Neural progenitor cell (in vitro differentiated cells): ENCODE results near the gene SLC30A4. TPM values are rescaled to one million over a fixed set of nuclear protein-coding genes. Genes with fewer than 3 reads are reported as not detected.

Experiments
- DNase-seq: peaks from one replicate; pipeline ENCODE4 v3.0.0-alpha.2; 2016; ENCODE audit warnings: low spot score
- H2AFZ ChIP-seq: fragments of 200-600 bp; sonication (generic); replicated peaks from 2 replicates; pipeline ENCODE4 v1.6.1; 2016; ENCODE audit warnings: antibody characterized with exemption
- H3F3A ChIP-seq: fragments of 200-600 bp; sonication (generic); 2 replicates; pipeline ENCODE4 v1.6.1; 2016; ENCODE audit warnings: antibody characterized with exemption, low read depth
- H3K27ac ChIP-seq: fragments of 200-600 bp; sonication (generic); 2 replicates; pipeline ENCODE4 v1.5.1; 2016; ENCODE audit warnings: mild to moderate bottlenecking
- H3K27me3 ChIP-seq: fragments of 200-600 bp; sonication (generic); 2 replicates; pipeline ENCODE4 v1.6.1; 2016; ENCODE audit warnings: mild to moderate bottlenecking, moderate library complexity
- H3K36me3 ChIP-seq: fragments of 200-600 bp; sonication (generic); 2 replicates; pipeline ENCODE4 v1.5.1; 2016
- H3K4me1 ChIP-seq: fragments of 200-600 bp; sonication (generic); 2 replicates; pipeline ENCODE4 v1.6.1; 2016; ENCODE audit warnings: mixed run types
- H3K4me2 ChIP-seq: fragments of 200-600 bp; sonication (generic); 2 replicates; pipeline ENCODE4 v1.6.1; 2016
- H3K4me3 ChIP-seq: fragments of 200-600 bp; sonication (generic); 2 replicates; pipeline ENCODE4 v1.5.1; 2016
- H3K79me2 ChIP-seq: fragments of 200-600 bp; sonication (generic); 2 replicates; pipeline ENCODE4 v1.6.1; 2016; ENCODE audit warnings: low read depth
- H3K9ac ChIP-seq: fragments of 200-600 bp; sonication (generic); 2 replicates; pipeline ENCODE4 v1.6.1; 2016
- H3K9me3 ChIP-seq: fragments of 200-600 bp; sonication (generic); 2 replicates; pipeline ENCODE4 v1.5.1; 2016; ENCODE audit warnings: low read depth
- H4K20me1 ChIP-seq: fragments of 200-600 bp; sonication (generic); 2 replicates; pipeline ENCODE4 v1.6.1; 2016; ENCODE audit warnings: low read depth
- H3K27ac Mint-ChIP-seq: 3 replicates; pipeline ENCODE4 v1.8.0; 2021; ENCODE audit warnings: mixed read lengths
- H3K27me3 Mint-ChIP-seq: 2 replicates; pipeline ENCODE4 v1.8.0; 2022; ENCODE audit warnings: low read depth, mild to moderate bottlenecking, inconsistent platforms, moderate library complexity, mixed read lengths; ENCODE audit not compliant: insufficient read depth
- H3K36me3 Mint-ChIP-seq: 3 replicates; pipeline ENCODE4 v1.8.0; 2021; ENCODE audit warnings: mixed read lengths
- H3K4me1 Mint-ChIP-seq: 3 replicates; pipeline ENCODE4 v1.8.0; 2021; ENCODE audit warnings: mixed read lengths
- H3K4me3 Mint-ChIP-seq: 3 replicates; pipeline ENCODE4 v1.8.0; 2021; ENCODE audit warnings: mild to moderate bottlenecking, moderate library complexity, mixed read lengths
- H3K9me3 Mint-ChIP-seq: 3 replicates; pipeline ENCODE4 v1.8.0; 2020; ENCODE audit warnings: mixed read lengths
- CTCF ChIP-seq: fragments of 200-600 bp; sonication (generic); IDR thresholded peaks from 2 replicates; pipeline ENCODE4 v1.5.1; 2017; ENCODE audit warnings: antibody characterized with exemption, mild to moderate bottlenecking
- EZH2 ChIP-seq: fragments of 200-600 bp; sonication (generic); IDR thresholded peaks from 2 replicates; pipeline ENCODE4 v1.6.1; 2017; ENCODE audit warnings: antibody characterized with exemption, mild to moderate bottlenecking, moderate library complexity
- EZH2phosphoT487 ChIP-seq: fragments of 200-600 bp; sonication (generic); IDR thresholded peaks from 2 replicates; pipeline ENCODE4 v1.6.1; 2017; ENCODE audit warnings: antibody characterized with exemption
- total RNA-seq: library from RNA; depleted of rRNA; stranded (reverse); fragments of >200 nt; gene quantifications from 2 replicates; pipeline ENCODE4 v1.2.3, GENCODE V29; 2015; ENCODE audit warnings: low replicate concordance

The SLC30A4 gene
- total RNA-seq, 1 donor from 2014 or later, result 0.02 TPM

- H2AFZ ChIP-seq, result no peak overlapping the region
- no peaks in the 10 kb centered on the region for H4K20me1 ChIP-seq
- no peaks in the 10 kb centered on the region for H3K4me1 ChIP-seq
- no peak overlapping the region for H3K27ac ChIP-seq
- H3K4me2 ChIP-seq, result no peak overlapping the region
- H3K9me3 Mint-ChIP-seq, result no peaks in the 10 kb centered on the region
- H3K9me3 ChIP-seq, result no peaks in the 10 kb centered on the region
- H3K4me3 ChIP-seq, result no peak overlapping the region
- H3K36me3 Mint-ChIP-seq, result no peaks in the 10 kb centered on the region
- no peak overlapping the region for H3K27ac Mint-ChIP-seq
- no peaks in the 10 kb centered on the region for H3F3A ChIP-seq
- H3K27me3 Mint-ChIP-seq, result peaks cover 2% of the 10 kb centered on the region
- no peak overlapping the region for H3K4me3 Mint-ChIP-seq
- TF ChIP-seq EZH2phosphoT487 (no peak), EZH2 (no peak), CTCF (no peak)
- no peaks in the 10 kb centered on the region for H3K36me3 ChIP-seq
- no peak overlapping the region for H3K9ac ChIP-seq
- H3K4me1 Mint-ChIP-seq, result no peaks in the 10 kb centered on the region
- H3K27me3 ChIP-seq, result peaks cover 35% of the 10 kb centered on the region
- DNase-seq, result no peak
- no peaks in the 10 kb centered on the region for H3K79me2 ChIP-seq
Observed at GRCh38 chr15:45489690-45490238, 32.8 kb downstream of the SLC30A4 start.

- H3K4me3 Mint-ChIP-seq, result no peak overlapping the region
- H3K36me3 Mint-ChIP-seq, result no peaks in the 10 kb centered on the region
- no peak overlapping the region for H3K27ac Mint-ChIP-seq
- Histone ChIP-seq H4K20me1 (no peaks in the 10 kb centered on the region), H3K9me3 (no peaks in the 10 kb centered on the region), H3K4me3 (no peak overlapping the region), H3K36me3 (no peaks in the 10 kb centered on the region), H3K4me2 (no peak overlapping the region), H2AFZ (no peak overlapping the region), H3K27me3 (peaks cover 57% of the 10 kb centered on the region), H3K79me2 (no peaks in the 10 kb centered on the region), H3K4me1 (no peaks in the 10 kb centered on the region), H3K27ac (no peak overlapping the region), H3K9ac (no peak overlapping the region), H3F3A (no peaks in the 10 kb centered on the region)
- TF ChIP-seq EZH2 (no peak), EZH2phosphoT487 (no peak), CTCF (no peak)
- no peak for DNase-seq
- H3K27me3 Mint-ChIP-seq, result peaks cover 2% of the 10 kb centered on the region
- no peaks in the 10 kb centered on the region for H3K9me3 Mint-ChIP-seq
- H3K4me1 Mint-ChIP-seq, result no peaks in the 10 kb centered on the region
Observed at GRCh38 chr15:45486317-45486716, 36.2 kb downstream of the SLC30A4 start.

- Histone ChIP-seq H4K20me1 (no peaks in the 10 kb centered on the region), H3K4me3 (no peak overlapping the region), H2AFZ (no peak overlapping the region), H3K4me1 (no peaks in the 10 kb centered on the region), H3K9ac (no peak overlapping the region), H3K9me3 (no peaks in the 10 kb centered on the region), H3K36me3 (no peaks in the 10 kb centered on the region), H3K27ac (no peak overlapping the region), H3K27me3 (peaks cover 77% of the 10 kb centered on the region), H3K4me2 (no peak overlapping the region), H3F3A (no peaks in the 10 kb centered on the region), H3K79me2 (no peaks in the 10 kb centered on the region)
- DNase-seq, result no peak
- H3K27me3 Mint-ChIP-seq, result no peaks in the 10 kb centered on the region
- no peaks in the 10 kb centered on the region for H3K9me3 Mint-ChIP-seq
- TF ChIP-seq EZH2 (no peak), CTCF (no peak), EZH2phosphoT487 (no peak)
- H3K27ac Mint-ChIP-seq, result no peak overlapping the region
- no peak overlapping the region for H3K4me3 Mint-ChIP-seq
- H3K36me3 Mint-ChIP-seq, result no peaks in the 10 kb centered on the region
- H3K4me1 Mint-ChIP-seq, result no peaks in the 10 kb centered on the region
Observed at GRCh38 chr15:45481135-45481534, 41.4 kb downstream of the SLC30A4 start.
